ENCODE measurements around the gene CRIP1.

Gene CRIP1

GRCh38 chr14:105440992-105441391, 45.7 kb upstream of the CRIP1 start:
- no peak for TF ChIP-seq EZH2phosphoT487 (conservative IDR thresholded peaks at IDR 0.05; ENCODE audit: low read length)
- TF ChIP-seq CTCF (IDR thresholded peaks at IDR 0.05; ENCODE audit: insufficient read depth, low read length, poor library complexity, severe bottlenecking): no peak
- H3K9me2 ChIP-seq (replicated peaks; ENCODE audit: insufficient read depth, low read length): no peaks in the 10 kb centered on the region
- no peak overlapping the region for H3K27ac ChIP-seq (ENCODE audit: low read depth, low read length)
- peaks cover 3% of the 10 kb centered on the region; the same call in 1 of the 2 replicates for H4K20me1 ChIP-seq (ENCODE audit: low read depth, low read length)
- H3K27me3 ChIP-seq (ENCODE audit: low read length): no peaks in the 10 kb centered on the region
- H2AFZ ChIP-seq (ENCODE audit: low read depth, low read length, severe bottlenecking): no peak overlapping the region
- no peak overlapping the region for H3K4me2 ChIP-seq (ENCODE audit: low read depth, low read length, poor library complexity, severe bottlenecking)
- H3F3A ChIP-seq (ENCODE audit: insufficient read depth): peaks cover 7% of the 10 kb centered on the region; the same call in 1 of the 2 replicates
- no peak overlapping the region for H3K4me3 ChIP-seq (ENCODE audit: insufficient read depth, low read length, poor library complexity, severe bottlenecking)
- peaks cover 46% of the 10 kb centered on the region for H3K79me2 ChIP-seq (ENCODE audit: insufficient read depth, low read length)
- peaks cover 5% of the 10 kb centered on the region; the same call in 1 of the 2 replicates for H3K9me3 ChIP-seq (ENCODE audit: insufficient read depth, low read length)
- H3K9ac ChIP-seq (ENCODE audit: low read length): no peak overlapping the region
- no peaks in the 10 kb centered on the region for H3K36me3 ChIP-seq (ENCODE audit: low read length)

- Histone ChIP-seq H3K9ac (ENCODE audit: low read length) (no peak overlapping the region), H3K36me3 (ENCODE audit: low read length) (no peaks in the 10 kb centered on the region), H3K27ac (ENCODE audit: low read depth, low read length) (no peak overlapping the region), H4K20me1 (ENCODE audit: low read depth, low read length) (peaks cover 3% of the 10 kb centered on the region; the same call in 1 of the 2 replicates), H3K9me3 (ENCODE audit: insufficient read depth, low read length) (peaks cover under 1% of the 10 kb centered on the region; the same call in 1 of the 2 replicates), H3K4me2 (ENCODE audit: low read depth, low read length, poor library complexity, severe bottlenecking) (no peak overlapping the region), H3F3A (ENCODE audit: insufficient read depth) (no peaks in the 10 kb centered on the region), H3K79me2 (ENCODE audit: insufficient read depth, low read length) (peaks cover 34% of the 10 kb centered on the region), H3K9me2 (replicated peaks; ENCODE audit: insufficient read depth, low read length) (no peaks in the 10 kb centered on the region), H3K4me3 (ENCODE audit: insufficient read depth, low read length, poor library complexity, severe bottlenecking) (no peak overlapping the region), H3K27me3 (ENCODE audit: low read length) (no peaks in the 10 kb centered on the region), H2AFZ (ENCODE audit: low read depth, low read length, severe bottlenecking) (no peak overlapping the region)
- TF ChIP-seq CTCF (IDR thresholded peaks at IDR 0.05; ENCODE audit: insufficient read depth, low read length, poor library complexity, severe bottlenecking) (no peak), EZH2phosphoT487 (conservative IDR thresholded peaks at IDR 0.05; ENCODE audit: low read length) (no peak)
Observed at GRCh38 chr14:105442125-105442524, 44.6 kb upstream of the CRIP1 start.

GRCh38 chr14:105442834-105443233, 43.9 kb upstream of the CRIP1 start:
- no peaks in the 10 kb centered on the region for H3K9me3 ChIP-seq (ENCODE audit: insufficient read depth, low read length)
- H2AFZ ChIP-seq (ENCODE audit: low read depth, low read length, severe bottlenecking): no peak overlapping the region
- peaks cover 27% of the 10 kb centered on the region for H3K79me2 ChIP-seq (ENCODE audit: insufficient read depth, low read length)
- H3K27ac ChIP-seq (ENCODE audit: low read depth, low read length): no peak overlapping the region
- no peaks in the 10 kb centered on the region for H3K36me3 ChIP-seq (ENCODE audit: low read length)
- no peak for TF ChIP-seq CTCF (IDR thresholded peaks at IDR 0.05; ENCODE audit: insufficient read depth, low read length, poor library complexity, severe bottlenecking)
- TF ChIP-seq EZH2phosphoT487 (conservative IDR thresholded peaks at IDR 0.05; ENCODE audit: low read length): no peak
- H3K9ac ChIP-seq (ENCODE audit: low read length): no peak overlapping the region
- H4K20me1 ChIP-seq (ENCODE audit: low read depth, low read length): peaks cover 3% of the 10 kb centered on the region; the same call in 1 of the 2 replicates
- no peak overlapping the region for H3K4me3 ChIP-seq (ENCODE audit: insufficient read depth, low read length, poor library complexity, severe bottlenecking)
- no peaks in the 10 kb centered on the region for H3F3A ChIP-seq (ENCODE audit: insufficient read depth)
- H3K9me2 ChIP-seq (replicated peaks; ENCODE audit: insufficient read depth, low read length): no peaks in the 10 kb centered on the region
- no peak overlapping the region for H3K4me2 ChIP-seq (ENCODE audit: low read depth, low read length, poor library complexity, severe bottlenecking)
- no peaks in the 10 kb centered on the region for H3K27me3 ChIP-seq (ENCODE audit: low read length)

All from SU-DHL-6 (cell line).